NCI-H1694 treated with DMSO at 0.1 percent for 48 hours (cell line): ENCODE data around the gene MAP3K3.

Source experiments
- DNase-seq: peaks from one replicate; lab custom pipeline; 2025; lab: John Stamatoyannopoulos, UW

Gene MAP3K3

DNA sequence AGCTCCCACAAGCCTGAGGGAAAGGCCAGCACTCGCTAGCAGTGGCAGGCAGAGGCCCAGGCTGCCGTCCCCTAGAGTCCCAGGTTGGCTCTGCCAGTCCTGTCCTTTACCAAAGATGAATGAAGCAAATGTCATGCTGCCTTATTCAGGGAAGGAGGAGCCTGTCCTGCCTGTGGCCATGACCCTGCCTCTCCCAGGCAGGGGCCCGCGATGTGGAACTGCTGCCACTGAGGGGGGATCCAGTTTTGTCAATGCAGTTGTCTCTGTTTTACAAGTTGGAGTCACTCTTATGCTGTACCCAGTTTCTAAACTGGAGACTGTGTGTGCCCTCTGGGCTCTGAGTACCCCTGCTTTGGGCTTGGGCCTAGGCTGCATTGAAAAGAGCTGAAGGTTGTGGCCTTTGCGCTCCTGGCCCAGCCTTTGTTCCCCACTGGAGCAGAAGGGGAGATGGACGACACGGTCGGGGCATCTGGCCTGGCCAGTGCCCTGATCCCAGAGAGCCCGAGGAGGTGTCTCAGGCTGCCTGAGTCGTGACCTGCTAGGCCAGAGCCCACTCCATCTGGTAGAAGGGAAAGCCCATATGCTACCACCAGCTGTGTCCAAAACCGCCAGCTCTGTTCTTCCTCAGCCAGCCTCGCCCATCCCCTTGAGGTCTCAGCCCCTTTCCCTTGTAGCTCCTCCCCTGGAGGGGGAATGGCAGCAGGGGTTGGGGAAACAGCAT is 72.2 kb downstream of the MAP3K3 start:
- peak; percentile 81 for DNase-seq

DNA sequence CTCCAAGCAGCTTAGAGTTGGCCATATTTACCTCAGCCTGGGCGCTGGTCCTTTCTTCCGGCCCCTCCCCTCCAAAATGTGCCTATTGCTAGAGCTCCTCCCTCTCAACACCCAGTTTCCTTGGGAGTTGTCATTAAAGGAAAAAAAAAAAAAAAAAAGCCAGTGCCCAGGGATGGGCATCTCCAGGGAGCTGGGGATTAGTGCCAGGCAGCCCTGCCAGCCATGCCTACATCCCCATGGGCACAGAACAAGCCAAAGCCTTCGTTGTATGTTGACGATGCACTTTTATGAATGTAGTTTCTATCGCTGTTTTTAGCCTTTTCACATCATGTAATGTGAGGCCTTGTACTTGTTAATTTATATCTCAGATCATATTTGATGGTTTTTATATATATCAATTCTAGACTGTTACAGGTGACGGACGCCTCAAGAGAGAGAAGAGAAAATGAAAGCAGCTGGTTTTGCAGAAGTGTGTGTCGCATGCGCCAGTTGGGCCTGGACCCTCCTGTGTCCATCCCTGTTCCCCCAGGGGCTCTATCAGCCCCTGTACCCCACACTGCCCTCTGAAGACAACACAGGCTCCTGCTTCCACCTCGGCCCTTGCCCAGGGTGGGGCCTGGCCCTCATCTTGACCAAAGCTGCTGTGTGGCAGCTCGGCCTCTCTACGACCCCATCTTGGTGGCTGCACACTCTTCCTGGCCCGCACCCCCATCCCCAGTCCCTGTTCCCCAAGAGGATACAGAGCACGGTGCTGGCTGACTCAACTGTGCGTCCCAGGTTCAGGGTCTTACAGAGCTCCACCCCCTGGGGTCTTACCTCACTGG is 72.9 kb downstream of the MAP3K3 start:
- DNase-seq: no peak

DNA sequence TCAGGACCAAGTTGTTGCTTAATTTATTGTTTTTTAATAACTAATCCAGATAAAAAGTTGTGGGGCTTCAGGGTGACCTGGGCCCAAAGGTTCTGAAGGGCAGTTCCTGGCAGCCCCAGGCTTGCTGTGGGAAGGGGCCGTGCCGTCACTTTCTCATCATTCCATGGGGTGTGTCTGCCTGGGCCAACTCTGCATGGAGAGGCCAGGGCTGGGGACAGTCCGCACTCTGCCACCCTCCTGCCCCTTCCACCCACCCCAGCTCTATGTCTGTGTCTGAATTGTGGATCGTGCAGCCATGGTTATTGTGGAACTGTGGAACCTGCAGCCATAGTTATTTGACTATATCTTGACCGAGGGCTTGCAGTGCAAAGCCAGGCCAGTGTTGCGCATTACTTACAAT is 73.7 kb downstream of the MAP3K3 start:
- DNase-seq: no peak

DNA sequence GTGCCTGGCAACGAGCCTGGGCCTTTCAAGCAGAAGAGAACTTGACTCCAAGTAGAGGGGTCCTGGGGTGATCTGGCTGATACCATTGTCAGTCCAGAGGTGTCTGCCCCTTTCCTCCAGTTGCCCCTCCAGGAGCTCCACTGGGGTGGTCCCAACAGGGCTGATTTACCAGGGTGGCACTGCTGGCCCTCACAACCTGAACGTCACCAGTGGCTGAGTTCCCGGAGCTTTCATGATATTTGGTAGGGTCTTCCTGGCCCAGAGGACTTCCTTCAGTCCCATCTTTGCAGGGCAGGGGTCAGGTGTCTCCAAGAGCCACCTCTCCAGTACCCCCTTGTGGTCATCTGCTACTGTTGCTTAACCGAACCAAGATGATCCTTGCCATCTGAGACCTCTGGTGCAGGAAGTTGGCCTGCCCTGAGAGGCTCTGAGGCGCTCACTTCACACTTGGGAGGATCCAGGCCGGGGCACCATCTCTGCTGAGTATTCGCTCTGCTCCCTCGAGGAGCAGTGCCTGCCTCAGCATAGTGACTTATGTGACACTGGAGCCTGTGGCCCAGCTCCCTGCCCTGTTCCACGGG is 74.3 kb downstream of the MAP3K3 start:
- no peak for DNase-seq

DNA sequence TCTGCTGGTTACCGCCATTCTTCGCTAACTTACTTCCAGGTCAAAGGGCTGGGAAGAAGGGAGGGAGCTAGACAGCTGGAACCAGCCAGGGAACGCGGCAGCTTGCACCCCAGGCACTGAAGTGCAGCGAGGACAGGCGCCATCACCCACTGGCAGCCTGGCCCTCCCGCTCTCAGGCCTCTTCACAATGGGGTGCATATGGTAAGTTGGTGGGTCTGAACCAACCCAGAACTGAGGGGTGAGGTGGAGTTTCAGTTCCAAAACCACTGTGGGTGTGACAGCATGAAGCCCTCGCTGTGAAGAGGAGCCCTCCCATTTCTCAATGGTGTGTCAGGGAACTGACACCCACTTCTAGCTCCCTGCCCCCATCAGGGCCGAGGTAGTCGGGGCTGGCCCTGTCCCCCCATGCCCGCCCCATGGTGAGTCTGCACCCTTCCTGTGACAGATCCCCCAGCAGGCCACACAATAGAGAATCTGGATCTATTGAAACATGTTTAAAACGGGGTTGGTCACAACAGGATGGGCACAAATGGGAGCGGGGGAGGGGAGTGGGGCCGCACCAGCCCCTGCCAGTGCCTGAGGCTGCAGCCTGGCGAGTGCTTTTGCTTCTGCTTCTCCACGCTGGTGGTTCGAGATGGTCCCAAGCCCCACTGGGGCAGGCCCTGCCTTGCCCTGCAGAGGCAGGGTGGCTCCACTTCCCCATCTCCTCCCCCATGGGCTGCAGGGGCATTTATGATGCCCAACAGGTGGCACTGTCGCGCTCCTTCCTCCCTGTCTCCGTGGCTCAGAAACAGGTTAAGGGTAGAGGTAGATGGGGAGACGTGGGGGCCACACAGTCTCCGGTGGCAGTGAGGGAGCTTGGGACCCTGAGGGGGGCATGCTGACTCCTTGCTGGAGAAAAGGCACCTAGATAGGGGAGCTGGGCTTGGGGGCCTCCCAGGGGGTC is 75.4 kb downstream of the MAP3K3 start:
- DNase-seq: peak; percentile 28

DNA sequence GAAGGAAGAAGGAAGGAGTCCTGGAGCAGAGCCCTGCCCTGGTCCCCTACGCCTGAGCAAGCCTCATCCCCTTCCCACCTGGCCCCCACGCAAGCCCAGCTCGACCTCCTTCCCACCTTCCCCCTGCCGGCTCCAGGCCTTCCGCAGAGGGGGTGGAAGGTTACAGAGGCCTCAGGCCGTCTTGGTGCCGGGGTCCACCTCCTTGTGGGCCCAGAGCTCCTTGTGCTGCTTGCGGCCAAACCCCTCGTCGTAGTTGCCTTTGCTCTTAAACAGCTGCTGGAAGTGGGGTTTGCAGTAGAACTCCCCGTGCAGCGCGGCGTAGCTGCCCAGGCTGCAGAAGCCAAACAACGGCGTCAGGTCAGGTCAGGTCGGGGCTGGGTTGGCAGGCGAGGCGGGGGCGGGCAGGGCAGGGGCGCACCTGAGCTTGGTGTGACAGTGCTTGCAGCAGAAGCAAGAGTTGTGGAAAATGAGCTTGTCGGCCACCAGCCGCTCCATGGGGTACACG is 76.2 kb downstream of the MAP3K3 start:
- no peak for DNase-seq

DNA sequence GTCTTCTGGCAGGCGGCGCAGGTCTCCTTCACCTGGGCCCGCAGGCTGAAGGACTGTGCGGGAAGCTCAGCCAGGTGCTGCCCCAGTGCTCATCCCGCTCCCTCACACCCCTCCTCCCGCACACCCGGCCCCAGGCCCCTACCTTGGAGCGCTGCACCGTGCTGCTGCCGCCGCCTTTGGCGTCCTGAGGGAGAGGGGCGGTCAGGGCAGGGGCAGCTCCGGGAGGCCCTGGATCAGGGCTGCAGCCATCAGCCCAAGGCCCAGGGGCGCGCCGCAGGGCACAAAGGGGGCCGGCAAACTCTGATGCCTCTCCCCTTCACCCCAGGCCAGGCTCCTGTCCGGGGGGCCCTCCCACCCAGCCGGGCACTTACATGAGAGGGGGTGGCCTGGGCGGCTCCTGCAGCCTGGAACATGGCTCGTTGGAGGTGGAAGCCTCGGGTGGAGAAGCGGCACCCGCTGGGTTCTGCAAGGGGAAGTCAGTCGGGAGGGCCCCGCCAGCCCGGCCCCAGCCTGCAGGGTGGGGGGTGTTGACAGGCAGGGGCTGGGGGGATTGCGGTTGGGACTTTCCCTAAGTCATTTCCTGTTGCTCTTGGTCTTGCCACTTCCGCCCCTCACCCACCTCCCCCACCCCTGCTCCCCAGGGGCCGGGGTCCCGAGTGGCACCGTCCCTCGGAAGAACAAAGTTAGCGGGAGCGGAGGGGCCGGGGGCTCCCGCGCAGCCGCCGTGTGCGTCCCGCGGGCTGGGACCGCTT is 76.8 kb downstream of the MAP3K3 start:
- no peak for DNase-seq

DNA sequence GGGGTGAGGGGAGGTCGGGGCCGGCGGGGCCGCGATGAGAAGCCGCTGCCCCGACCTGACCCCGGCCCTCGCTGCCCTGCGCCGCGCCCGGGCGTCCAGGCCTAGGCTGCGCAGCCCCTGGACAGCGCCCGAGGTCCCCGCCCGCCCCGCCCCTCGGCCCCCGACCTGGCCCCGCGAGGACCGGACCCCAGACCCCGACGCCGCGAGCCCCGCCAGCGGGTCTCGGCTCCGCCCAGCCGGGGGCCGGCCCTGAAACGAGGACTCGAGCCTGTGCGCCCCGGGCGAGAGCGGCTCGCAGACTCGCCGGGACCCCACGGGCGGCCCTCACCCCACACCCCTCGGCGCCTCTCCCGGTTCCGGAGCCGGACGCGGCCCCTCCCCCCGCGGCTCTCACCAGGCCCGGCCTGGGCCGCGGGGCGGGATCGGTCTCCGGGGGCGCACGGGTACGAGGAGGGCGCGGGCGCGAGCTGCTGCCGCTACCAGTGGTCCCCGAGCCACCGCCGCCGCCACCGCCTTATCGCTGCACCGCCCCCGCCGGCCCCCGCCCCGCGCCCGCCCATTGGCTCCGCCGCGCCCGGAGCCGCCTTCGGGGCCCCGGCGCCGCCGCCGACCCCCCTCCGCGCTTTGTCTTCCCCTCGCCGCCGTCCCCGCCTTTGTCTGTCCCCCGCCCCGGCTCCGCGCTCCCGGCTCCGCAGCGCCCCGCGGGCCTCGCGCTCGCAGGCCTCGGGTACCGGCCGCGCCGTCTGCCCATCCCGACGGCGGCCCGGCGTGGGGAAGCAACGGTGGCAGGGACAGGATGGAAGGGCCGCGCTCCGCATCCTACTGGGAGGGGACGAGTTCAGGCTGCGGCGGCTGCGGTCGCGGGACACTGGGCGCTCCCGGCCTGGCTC is 77.7 kb downstream of the MAP3K3 start, which contains the start of gene LIMD2:
TSS of gene LIMD2 (minus strand) at position 488 of the 890 bp plus-strand sequence. CDS start 827 bp downstream, outside the sequence.
- DNase-seq: peak; percentile 30

DNA sequence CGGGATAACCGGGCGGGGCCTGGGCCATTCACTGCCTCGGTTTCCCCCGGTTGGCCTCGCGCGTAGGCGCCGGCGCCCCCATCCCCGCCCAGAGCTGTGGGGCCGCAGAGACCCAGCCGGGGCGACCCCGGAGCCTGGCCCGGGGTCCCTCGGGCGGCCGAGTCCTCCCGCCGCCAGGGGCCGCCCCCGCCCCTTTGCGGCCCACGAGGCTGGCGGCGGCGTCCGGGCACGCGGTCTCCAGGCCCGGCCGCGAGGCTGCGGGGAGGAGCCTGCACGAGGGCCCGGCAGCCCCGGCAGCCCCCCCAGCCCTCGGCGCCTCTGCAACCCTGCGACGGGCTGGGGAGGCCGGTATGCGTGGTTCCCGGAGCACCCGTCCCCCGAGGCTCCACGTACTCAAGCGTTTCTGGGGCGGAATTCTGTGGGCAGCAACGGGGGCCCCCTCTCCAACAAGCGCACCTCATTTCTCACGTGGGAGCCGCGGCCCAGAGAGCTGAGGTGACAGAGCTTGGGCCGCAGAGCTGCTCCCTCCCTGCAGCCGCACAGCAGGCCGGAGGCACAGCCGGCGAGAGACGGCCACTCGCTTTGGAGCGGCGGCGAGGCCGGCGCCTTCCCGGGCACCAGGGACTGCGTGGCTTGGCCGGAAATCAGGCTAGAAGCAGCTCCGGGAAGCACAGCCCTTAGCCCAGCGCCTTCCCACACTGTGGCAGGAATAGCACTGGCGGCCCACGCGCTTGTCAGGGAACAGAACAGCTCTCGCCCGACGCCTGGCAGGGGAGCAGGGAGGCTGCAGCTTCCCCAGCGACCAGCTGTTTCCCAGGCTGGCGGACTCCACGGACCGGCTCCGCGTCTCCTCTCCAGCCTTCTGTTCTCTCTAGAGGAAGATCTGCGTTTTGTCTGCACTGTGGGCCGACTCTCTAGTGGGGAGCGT is 78.6 kb downstream of the MAP3K3 start:
- peak; percentile 43 for DNase-seq

DNA sequence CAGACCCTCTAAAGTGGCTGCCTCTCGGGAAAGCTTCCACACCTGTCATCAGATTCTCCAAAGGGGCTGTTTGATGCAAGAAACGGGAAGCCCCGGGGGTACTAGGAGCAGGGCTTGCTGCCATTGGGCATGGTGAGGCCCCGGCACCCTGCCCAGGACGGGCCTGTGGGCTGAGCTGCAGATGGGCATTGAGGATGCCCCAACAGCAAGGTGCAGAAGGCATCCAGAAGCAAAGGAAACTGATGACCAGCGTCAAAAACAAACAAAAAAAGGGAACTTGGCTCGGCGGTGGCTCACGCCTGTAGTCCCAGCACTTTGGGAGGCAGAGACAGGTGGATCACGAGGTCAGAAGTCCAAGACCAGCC is 79.2 kb downstream of the MAP3K3 start:
- DNase-seq: no peak

DNA sequence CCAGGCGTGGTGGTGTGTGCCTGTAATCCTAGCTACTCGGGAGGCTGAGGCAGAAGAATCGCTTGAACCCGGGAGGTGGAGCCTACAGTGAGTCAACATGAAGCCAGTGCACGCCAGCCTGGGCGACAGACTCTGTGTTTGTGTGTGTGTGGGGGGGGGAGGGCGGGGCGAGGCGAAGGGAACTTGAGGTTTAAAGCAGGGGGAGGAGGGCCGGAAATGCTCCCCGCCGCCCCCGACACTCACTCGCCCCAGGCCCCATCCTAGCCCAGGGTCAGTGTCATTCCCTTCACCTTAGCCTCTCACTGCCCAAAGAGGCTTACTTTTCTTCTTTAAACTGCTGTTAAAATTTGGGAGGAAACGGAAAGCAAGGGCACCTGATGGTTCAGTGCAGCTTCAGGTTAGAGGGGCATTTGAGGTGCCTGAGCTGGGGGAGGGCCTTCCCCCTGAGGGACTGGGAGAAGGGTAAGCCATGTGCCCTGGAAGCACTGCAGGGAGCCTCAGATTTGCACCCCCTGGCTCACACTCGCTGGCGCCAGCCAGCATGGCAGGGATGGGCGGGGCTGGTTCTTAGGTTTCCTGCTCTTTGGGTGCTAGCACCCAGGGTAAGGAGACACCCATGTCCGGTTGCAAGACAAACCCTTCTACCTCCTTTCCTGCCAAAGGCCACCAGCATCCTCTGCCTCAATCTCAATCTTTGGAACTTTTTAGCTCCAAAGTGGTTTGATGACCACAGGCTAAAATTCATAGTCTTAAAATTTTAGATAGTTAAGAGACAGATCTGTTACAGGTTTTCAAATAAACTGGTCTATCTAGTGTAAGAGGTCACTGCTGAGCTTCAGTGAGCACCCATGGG is 79.9 kb downstream of the MAP3K3 start:
- DNase-seq: no peak

DNA sequence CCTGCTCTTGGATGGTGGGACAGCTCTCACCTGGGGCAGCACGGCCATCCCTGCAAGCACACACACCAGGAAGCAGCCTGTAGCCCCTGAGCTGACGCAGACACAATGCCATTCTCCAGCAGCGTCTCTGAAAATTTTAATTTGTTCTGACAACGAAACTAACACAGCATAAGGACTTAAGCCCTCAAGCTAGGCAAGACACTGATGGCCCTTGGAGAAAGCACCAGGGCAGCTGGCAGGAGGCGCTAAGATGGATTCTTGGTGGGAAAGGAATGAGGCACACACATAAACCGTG is 80.5 kb downstream of the MAP3K3 start:
- DNase-seq: no peak

DNA sequence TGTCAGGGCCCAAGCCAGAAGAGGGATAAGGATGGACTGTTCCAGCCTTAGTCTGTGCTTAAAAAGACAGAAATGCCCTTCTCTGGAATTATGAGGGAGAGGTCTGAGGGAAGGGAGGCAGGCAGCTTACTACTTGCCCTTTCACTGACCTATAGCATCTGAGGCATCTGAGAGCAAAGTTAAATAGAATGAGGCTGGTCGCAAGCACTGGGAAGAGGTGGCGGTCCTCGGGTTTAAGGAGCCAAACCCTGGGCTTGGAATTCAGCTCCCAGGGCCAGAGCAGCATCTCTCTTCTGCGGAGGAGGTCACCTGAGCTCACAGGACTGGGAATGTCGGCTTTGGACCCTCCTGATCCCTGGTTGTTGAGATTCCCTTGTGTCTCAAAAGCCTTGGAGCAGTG is 80.8 kb downstream of the MAP3K3 start:
- DNase-seq: no peak

DNA sequence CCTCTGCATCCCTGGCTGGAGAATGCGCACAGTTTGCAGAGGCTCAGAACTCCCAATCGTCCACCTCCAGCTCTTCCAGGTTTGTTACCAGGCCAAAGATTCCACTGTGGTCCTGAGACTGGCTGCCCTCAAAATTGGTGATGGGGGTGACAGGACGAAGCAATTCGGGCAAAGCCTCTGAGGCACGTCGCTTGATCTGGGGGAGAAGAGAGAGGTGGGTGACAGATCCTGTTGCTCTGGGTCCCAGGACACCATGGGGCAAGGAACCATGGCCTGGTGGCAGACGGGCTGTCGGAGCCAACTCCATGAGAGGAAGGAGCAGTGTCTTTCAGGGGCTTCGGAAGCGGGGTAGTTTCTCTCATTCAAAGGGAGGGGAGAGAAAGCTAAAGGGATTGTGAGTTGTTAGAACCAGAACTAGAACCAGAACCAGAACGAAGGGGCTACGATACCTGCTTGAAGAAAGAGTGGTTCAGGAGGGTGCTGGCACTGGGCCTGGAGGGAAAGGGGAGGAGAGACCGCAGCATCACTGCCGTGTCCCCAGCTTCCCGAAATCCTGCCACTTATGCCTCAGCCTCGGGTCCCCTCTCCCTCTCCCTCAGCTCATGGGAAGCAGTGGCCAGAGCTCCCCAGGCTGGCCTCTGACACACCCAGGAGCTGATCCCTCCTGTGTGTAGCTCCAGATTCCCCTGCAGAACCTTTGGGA is 81.5 kb downstream of the MAP3K3 start:
- DNase-seq: no peak

DNA sequence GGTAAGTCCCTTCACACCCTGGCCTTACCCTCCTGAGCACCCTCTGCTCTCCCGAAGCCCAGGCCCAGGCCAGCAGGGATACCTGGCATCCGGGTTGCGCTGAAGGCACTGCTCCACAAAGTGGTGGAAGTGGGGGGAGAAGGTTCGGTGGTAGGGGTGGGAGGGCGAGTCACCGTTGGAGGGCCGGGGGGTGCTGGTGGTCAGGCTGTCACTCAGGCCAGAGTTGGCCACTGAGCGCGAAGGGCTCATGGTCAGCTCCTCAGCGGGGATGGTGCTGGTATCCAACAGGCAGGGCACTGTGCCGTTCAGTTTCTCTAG is 82.0 kb downstream of the MAP3K3 start:
- DNase-seq: no peak

DNA sequence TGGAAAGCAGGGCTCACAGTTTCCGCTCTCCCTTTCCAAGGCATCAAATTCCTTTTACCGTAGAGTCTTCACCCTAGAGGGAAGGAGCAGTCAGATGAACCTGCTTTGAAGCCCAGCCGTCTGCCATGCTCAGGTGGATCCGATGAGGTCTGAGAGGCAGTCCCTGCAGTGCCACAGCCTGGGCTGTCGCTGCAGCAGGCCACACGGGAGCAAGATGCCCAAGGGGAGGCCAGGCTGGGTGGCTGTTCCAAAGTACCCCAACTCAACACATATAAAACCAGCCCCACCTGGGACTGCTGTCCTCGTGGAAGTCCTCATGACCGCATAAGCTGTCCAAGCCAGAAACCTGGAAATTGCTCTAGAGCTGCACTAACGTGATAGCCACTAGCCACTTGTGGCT is 82.6 kb downstream of the MAP3K3 start:
- DNase-seq: no peak

DNA sequence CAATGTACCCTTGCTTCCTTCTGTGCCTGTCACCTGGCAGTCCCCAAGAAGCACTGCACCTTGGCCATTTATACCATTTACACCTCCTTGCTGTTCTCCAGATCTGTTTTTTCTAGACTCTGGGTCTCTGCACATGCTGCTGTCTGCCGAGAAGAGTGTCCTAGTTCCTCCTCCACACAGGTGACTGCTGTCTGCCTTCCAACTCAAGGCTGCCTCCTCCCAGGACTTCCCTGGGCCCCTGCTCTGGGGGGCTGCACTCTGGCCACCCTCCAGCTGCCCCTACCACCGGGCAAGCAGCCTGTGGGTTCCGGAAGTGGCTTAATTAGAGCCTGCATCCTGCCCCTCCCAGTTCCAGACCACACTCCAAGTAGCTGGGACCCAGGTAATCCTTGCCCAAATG is 83.4 kb downstream of the MAP3K3 start:
- DNase-seq: no peak
